ENCODE data around the gene ATP4B.
"Not testable (repeated sequence)": the region's sequence is repeated elsewhere in the genome, so short reads cannot be mapped to it uniquely, and the experiment has no call there.

ATP4B gene

DNA sequence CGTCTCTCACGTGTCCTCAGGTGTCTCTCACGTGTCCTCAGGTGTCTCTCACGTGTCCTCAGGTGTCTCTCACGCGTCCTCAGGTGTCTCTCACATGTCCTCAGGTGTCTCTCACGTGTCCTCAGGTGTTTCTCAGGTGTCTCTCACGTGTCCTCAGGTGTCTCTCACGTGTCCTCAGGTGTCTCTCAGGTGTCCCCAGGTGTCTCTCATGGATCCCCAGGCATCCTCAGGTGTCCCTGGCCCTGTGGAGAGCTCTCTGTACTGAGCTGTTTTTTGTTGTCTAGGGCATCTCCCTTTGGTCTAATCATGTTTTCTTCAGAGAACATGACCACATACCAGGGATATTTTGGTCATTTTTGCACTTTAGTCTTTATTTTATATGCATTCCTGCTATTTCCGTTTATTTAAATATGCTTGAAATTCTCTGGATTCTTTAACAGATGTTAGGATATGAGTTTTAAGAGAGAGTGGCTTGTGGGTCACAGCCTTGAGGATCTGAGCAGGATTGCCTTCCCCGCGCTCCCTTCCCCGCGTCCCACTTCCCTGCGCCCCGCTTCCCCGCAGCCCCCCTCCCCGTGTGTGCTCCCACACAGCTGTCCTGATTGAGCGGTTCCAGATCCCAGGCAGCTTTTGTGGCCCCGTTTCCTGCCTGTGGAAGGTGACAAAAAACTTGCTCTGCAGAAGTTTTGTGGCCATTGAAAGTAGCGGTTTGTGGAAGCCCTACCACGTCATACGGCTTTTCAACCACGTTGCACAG, 31.9 kb downstream of the ATP4B start:
- H3K9me2 ChIP-seq (replicated peaks; ENCODE audit: insufficient read depth, low read length), result no peaks in the 10 kb centered on the region
- no peak overlapping the region for H3K9ac ChIP-seq (ENCODE audit: low read length)
- TF ChIP-seq EZH2phosphoT487 (IDR thresholded peaks at IDR 0.05; ENCODE audit: low read length) (no peak), EZH2 (optimal IDR thresholded peaks at IDR 0.05; ENCODE audit: low read depth, low read length) (no peak)
- TF ChIP-seq, protein P1, sequence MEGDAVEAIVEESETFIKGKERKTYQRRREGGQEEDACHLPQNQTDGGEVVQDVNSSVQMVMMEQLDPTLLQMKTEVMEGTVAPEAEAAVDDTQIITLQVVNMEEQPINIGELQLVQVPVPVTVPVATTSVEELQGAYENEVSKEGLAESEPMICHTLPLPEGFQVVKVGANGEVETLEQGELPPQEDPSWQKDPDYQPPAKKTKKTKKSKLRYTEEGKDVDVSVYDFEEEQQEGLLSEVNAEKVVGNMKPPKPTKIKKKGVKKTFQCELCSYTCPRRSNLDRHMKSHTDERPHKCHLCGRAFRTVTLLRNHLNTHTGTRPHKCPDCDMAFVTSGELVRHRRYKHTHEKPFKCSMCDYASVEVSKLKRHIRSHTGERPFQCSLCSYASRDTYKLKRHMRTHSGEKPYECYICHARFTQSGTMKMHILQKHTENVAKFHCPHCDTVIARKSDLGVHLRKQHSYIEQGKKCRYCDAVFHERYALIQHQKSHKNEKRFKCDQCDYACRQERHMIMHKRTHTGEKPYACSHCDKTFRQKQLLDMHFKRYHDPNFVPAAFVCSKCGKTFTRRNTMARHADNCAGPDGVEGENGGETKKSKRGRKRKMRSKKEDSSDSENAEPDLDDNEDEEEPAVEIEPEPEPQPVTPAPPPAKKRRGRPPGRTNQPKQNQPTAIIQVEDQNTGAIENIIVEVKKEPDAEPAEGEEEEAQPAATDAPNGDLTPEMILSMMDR (IDR thresholded peaks at IDR 0.05; ENCODE audit: low read length), result no peak
- no peaks in the 10 kb centered on the region for H3K9me3 ChIP-seq (replicated peaks; ENCODE audit: insufficient read depth, low read length)
- H3K27ac ChIP-seq (ENCODE audit: low read length), result no peak overlapping the region
- no peak overlapping the region for H2AFZ ChIP-seq (ENCODE audit: low read length)
- peaks cover 26% of the 10 kb centered on the region for H3K36me3 ChIP-seq (replicated peaks; ENCODE audit: insufficient read depth, low read length)
- no peaks in the 10 kb centered on the region for H3F3A ChIP-seq (ENCODE audit: insufficient read depth, low read length)
- H4K20me1 ChIP-seq (ENCODE audit: insufficient read depth, low read length), result peaks cover 10% of the 10 kb centered on the region
- no peaks in the 10 kb centered on the region for H3K4me1 ChIP-seq (ENCODE audit: low read length)
- H3K4me3 ChIP-seq (ENCODE audit: low read length), result no peak overlapping the region
- no peaks in the 10 kb centered on the region for H3K27me3 ChIP-seq (replicated peaks; ENCODE audit: insufficient read depth, low read length)
- no peak overlapping the region for H3K4me2 ChIP-seq (ENCODE audit: low read depth, low read length)
- H3K79me2 ChIP-seq (ENCODE audit: low read length), result peaks cover 85% of the 10 kb centered on the region
- DNase-seq, result no peak

DNA sequence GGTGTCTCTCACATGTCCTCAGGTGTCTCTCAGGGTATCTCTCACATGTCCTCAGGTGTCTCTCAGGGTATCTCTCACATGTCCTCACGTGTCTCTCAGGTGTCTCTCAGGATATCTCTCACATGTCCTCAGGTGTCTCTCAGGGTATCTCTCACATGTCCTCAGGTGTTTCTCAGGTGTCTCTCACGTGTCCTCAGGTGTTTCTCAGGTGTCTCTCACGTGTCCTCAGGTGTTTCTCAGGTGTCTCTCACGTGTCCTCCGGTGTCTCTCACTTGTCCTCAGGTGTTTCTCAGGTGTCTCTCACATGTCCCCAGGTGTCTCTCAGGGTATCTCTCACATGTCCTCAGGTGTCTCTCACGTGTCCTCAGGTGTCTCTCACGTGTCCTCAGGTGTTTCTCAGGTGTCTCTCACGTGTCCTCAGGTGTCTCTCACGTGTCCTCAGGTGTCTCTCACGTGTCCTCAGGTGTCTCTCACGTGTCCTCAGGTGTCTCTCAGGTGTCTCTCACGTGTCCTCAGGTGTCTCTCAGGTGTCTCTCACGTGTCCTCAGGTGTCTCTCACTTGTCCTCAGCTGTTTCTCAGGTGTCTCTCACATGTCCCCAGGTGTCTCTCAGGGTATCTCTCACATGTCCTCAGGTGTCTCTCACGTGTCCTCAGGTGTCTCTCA, 33.2 kb downstream of the ATP4B start:
- H3K27me3 ChIP-seq (replicated peaks; ENCODE audit: insufficient read depth, low read length); H3F3A ChIP-seq (ENCODE audit: insufficient read depth, low read length); H3K27ac ChIP-seq (ENCODE audit: low read length); H3K4me1 ChIP-seq (ENCODE audit: low read length); H3K9me2 ChIP-seq (replicated peaks; ENCODE audit: insufficient read depth, low read length); H3K4me3 ChIP-seq (ENCODE audit: low read length); H3K4me2 ChIP-seq (ENCODE audit: low read depth, low read length); H3K9ac ChIP-seq (ENCODE audit: low read length); H4K20me1 ChIP-seq (ENCODE audit: insufficient read depth, low read length); H3K9me3 ChIP-seq (replicated peaks; ENCODE audit: insufficient read depth, low read length); H2AFZ ChIP-seq (ENCODE audit: low read length); DNase-seq: not testable (repeated sequence)
- Histone ChIP-seq H3K79me2 (ENCODE audit: low read length) (peaks cover 87% of the 10 kb centered on the region), H3K36me3 (replicated peaks; ENCODE audit: insufficient read depth, low read length) (peaks cover 26% of the 10 kb centered on the region)

DNA sequence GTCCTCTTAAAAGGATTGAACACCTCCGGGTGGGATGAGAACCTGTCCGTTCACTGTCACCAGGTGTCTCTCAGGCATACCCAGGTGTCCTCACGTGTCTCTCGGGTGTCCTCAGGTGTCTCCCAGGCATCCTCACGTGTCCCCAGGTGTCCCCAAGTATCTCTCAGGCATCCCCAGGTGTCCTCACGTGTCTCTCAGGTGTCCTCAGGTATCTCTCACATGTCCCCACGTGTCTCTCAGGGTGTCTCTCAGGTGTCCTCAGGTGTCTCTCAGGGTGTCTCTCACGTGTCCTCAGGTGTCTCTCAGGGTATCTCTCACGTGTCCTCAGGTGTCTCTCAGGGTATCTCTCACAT, 33.8 kb downstream of the ATP4B start:
- Histone ChIP-seq H3K36me3 (replicated peaks; ENCODE audit: insufficient read depth, low read length) (peaks cover 22% of the 10 kb centered on the region), H4K20me1 (ENCODE audit: insufficient read depth, low read length) (peaks cover 6% of the 10 kb centered on the region; the same call in 1 of the 2 replicates), H3K9me2 (replicated peaks; ENCODE audit: insufficient read depth, low read length) (no peaks in the 10 kb centered on the region)

More for the DNA sequence above, 33.8 kb downstream of the ATP4B start:
- peaks cover 86% of the 10 kb centered on the region for H3K79me2 ChIP-seq (ENCODE audit: low read length)
- no peak overlapping the region for H2AFZ ChIP-seq (ENCODE audit: low read length)
- H3F3A ChIP-seq (ENCODE audit: insufficient read depth, low read length), result no peaks in the 10 kb centered on the region
- H3K9me3 ChIP-seq (replicated peaks; ENCODE audit: insufficient read depth, low read length), result no peaks in the 10 kb centered on the region
- H3K9ac ChIP-seq (ENCODE audit: low read length), result no peak overlapping the region
- TF ChIP-seq EZH2 (optimal IDR thresholded peaks at IDR 0.05; ENCODE audit: low read depth, low read length) (no peak), EZH2phosphoT487 (IDR thresholded peaks at IDR 0.05; ENCODE audit: low read length) (no peak)
- TF ChIP-seq, protein P1 (IDR thresholded peaks at IDR 0.05; ENCODE audit: low read length), result no peak
- H3K4me2 ChIP-seq (ENCODE audit: low read depth, low read length), result no peak overlapping the region
- H3K27me3 ChIP-seq (replicated peaks; ENCODE audit: insufficient read depth, low read length), result no peaks in the 10 kb centered on the region
- H3K4me1 ChIP-seq (ENCODE audit: low read length), result no peaks in the 10 kb centered on the region
- no peak for DNase-seq
- H3K27ac ChIP-seq (ENCODE audit: low read length), result no peak overlapping the region
- H3K4me3 ChIP-seq (ENCODE audit: low read length), result no peak overlapping the region

Data from MM.1S (cell line).